Activated CD8-positive, alpha-beta T cell treated with anti-CD3 and anti-CD28 coated beads for 36 hours (primary cell): ENCODE measurements around the gene EDAR. TPM values are rescaled to one million over a fixed set of nuclear protein-coding genes. Genes with fewer than 3 reads are reported as not detected.

ENCODE experiments used
- ATAC-seq: fragments of 200-7000 bp; cut with Tn5 transposase; one replicate; pipeline ENCODE4 v1.10.0; 2021; ENCODE audit warnings: mild to moderate bottlenecking, moderate library complexity
- CTCF ChIA-PET: fragments of 350-600 bp; sonication (Branson Sonifier 250); formaldehyde crosslinking; loops from one replicate; lab custom pipeline; 2021; ENCODE audit warnings: antibody characterized with exemption; lab: Charles Lee
- POLR2A ChIA-PET: fragments of 350-600 bp; sonication (Branson Sonifier 250); formaldehyde crosslinking; loops from one replicate; lab custom pipeline; 2021; ENCODE audit warnings: antibody characterized with exemption; lab: Charles Lee
- DNase-seq: peaks from one replicate; pipeline ENCODE4 v3.0.0-alpha.2; 2020
- H3K27ac Mint-ChIP-seq: one replicate; pipeline ENCODE4 v1.8.0; 2021; ENCODE audit warnings: mild to moderate bottlenecking, mixed read lengths
- H3K27me3 Mint-ChIP-seq: one replicate; pipeline ENCODE4 v1.8.0; 2021; ENCODE audit warnings: mixed read lengths
- H3K36me3 Mint-ChIP-seq: one replicate; pipeline ENCODE4 v1.8.0; 2021; ENCODE audit warnings: low read depth, mixed read lengths
- H3K4me1 Mint-ChIP-seq: one replicate; pipeline ENCODE4 v1.8.0; 2021; ENCODE audit warnings: low read depth, mixed read lengths
- H3K4me3 Mint-ChIP-seq: one replicate; pipeline ENCODE4 v1.8.0; 2021; ENCODE audit warnings: mild to moderate bottlenecking, moderate library complexity, mixed read lengths
- H3K9me3 Mint-ChIP-seq: one replicate; pipeline ENCODE4 v1.8.0; 2021; ENCODE audit warnings: mixed read lengths
- intact Hi-C: fragments of 100-400 bp; cut with micrococcal nuclease; formaldehyde crosslinking; loops from one replicate; pipeline ENCODE4 v1.10.0; 2022
- total RNA-seq, 2 experiments: library from RNA; stranded (reverse); gene quantifications; one replicate each; pipeline ENCODE4 v1.2.3, GENCODE V29; 2021
- TF ChIP-seq, protein P1 (sequence below): fragments of 200-600 bp; IDR thresholded peaks from one replicate; pipeline ENCODE4 v1.8.0; 2022; ENCODE audit warnings: antibody characterized with exemption, mild to moderate bottlenecking

EDAR gene
- total RNA-seq, 2 experiments from 2014 or later = 0.09 to 0.11 TPM

DNA sequence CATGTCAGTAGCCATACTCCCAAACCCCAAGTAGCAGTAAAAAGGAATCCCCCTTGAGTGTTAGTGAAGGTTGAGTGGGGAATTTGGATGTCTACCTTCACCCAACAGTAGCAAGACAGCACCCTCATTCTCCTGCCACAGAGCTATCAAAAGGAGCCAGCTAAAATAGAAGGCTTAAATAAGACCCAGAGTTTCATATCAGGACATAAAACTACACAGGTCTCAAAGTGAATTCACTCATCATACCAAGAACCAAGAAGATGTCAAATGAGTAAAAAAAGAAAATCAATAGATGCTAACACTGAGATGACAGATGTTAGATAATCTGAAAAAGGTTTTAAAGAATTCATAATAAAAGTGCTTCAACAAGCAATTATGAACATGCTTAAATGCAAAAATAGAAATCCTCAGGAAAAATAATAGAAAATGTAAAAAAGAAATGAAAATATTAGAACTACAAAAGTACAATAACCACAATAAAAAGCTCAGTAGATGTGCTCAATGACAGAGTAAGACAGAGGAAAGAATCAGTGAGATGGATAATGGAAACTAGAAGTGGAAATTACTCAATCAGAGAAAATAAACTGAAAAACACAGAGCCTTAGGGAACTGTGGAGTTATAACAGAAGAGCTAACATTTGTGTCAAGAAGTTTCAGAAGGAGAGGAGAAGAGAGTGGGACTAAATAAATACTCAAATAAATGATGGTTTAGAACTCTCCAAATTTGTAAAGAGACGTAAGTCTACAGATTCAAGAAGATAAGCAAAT, 90.5 kb downstream of the EDAR start:
- H3K27me3 Mint-ChIP-seq = no peaks in the 10 kb centered on the region
- intact Hi-C loops = no loop called here
- DNase-seq (no peak), ATAC-seq (no peak)
- POLR2A ChIA-PET = no interaction called here
- TF ChIP-seq, protein P1, sequence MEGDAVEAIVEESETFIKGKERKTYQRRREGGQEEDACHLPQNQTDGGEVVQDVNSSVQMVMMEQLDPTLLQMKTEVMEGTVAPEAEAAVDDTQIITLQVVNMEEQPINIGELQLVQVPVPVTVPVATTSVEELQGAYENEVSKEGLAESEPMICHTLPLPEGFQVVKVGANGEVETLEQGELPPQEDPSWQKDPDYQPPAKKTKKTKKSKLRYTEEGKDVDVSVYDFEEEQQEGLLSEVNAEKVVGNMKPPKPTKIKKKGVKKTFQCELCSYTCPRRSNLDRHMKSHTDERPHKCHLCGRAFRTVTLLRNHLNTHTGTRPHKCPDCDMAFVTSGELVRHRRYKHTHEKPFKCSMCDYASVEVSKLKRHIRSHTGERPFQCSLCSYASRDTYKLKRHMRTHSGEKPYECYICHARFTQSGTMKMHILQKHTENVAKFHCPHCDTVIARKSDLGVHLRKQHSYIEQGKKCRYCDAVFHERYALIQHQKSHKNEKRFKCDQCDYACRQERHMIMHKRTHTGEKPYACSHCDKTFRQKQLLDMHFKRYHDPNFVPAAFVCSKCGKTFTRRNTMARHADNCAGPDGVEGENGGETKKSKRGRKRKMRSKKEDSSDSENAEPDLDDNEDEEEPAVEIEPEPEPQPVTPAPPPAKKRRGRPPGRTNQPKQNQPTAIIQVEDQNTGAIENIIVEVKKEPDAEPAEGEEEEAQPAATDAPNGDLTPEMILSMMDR = no peak
- peaks cover 8% of the 10 kb centered on the region for H3K9me3 Mint-ChIP-seq
- CTCF ChIA-PET = interaction anchor here (1.3 kb wide), 1 partner anchor 30 kb away, joined by 5 read pairs; no protein-coding TSS in a partner anchor
- no peak overlapping the region for H3K27ac Mint-ChIP-seq
- no peak overlapping the region for H3K4me3 Mint-ChIP-seq
- peaks cover 32% of the 10 kb centered on the region for H3K36me3 Mint-ChIP-seq
- no peaks in the 10 kb centered on the region for H3K4me1 Mint-ChIP-seq

DNA sequence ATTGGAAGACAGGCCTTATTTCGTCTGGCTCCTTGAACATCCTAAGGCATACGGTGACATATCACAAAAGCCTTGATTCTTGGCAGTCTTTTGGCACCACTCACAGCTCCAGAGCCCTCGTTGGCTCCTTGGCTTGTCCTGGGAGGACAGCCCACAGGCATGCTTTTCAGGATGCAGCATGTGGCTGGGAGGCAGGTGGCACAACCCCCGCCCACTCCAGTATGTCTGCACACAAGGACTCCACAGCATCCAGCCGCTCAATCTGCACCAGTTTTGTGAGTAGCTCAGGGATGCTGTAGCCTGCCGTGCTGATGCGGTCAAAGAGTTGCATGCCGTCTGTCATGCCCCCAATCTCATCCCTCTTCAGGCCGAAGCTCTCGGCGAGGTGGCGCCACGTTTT, 92.3 kb downstream of the EDAR start:
- Mint-ChIP-seq H3K27me3 (no peaks in the 10 kb centered on the region), H3K4me1 (no peaks in the 10 kb centered on the region), H3K27ac (no peak overlapping the region), H3K36me3 (peaks cover 39% of the 10 kb centered on the region), H3K4me3 (no peak overlapping the region), H3K9me3 (peaks cover 7% of the 10 kb centered on the region)
- no peak for ATAC-seq
- CTCF ChIA-PET = no interaction called here
- TF ChIP-seq, protein P1 = no peak
- no peak for DNase-seq
- intact Hi-C loops = no loop called here
- POLR2A ChIA-PET = no interaction called here

DNA sequence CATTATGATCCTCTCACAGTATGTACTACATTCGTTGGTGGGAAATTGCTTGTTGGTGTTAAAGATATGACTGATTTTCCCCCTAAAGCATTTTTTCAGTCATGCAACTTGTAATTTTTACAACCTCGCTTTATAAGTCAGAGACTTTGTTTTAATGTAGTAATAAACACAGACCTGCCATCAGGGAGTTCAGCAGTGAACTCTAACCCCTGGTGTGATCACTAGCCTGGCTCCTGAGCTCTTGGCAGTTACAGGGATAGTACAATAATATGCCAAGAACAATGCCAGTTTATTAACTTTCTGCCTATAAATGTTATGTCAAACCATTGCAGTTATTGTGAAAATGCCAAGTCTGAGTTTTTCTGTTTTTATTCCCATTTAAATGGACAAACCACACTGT, 93.8 kb downstream of the EDAR start:
- H3K27me3 Mint-ChIP-seq = no peaks in the 10 kb centered on the region
- ChIA-PET POLR2A (no interaction called here), CTCF (interaction anchor here (0.8 to 1.6 kb wide), 3 partner anchors 9 to 48 kb away, joined by 3 read pairs; no protein-coding TSS in a partner anchor)
- no peak for DNase-seq
- ATAC-seq = no peak
- H3K4me1 Mint-ChIP-seq = no peaks in the 10 kb centered on the region
- H3K36me3 Mint-ChIP-seq = peaks cover 41% of the 10 kb centered on the region
- H3K9me3 Mint-ChIP-seq = peaks cover 13% of the 10 kb centered on the region
- no peak overlapping the region for H3K27ac Mint-ChIP-seq
- TF ChIP-seq, protein P1 = no peak
- intact Hi-C loops = no loop called here
- no peak overlapping the region for H3K4me3 Mint-ChIP-seq

DNA sequence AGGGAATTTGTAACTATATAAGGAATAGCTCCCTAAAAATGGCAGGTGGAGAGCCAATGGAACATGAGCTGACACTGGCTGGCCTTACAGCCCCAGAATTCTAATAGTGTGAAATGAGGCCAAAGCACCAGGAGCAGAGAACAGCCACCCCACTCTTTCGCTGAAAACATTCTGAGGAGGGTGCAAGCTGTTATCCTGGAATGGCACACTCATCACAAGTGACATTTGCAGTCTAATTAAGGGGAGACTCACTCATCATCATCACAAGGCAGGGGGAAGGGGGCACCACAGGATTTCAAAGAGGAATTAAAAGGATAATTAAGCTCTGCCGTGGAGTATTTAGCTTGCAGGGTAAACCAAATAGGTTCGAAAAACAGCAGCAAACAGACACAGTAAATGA, 94.3 kb downstream of the EDAR start:
- no peak for DNase-seq
- CTCF ChIA-PET = interaction anchor here (0.8 to 1.6 kb wide), 2 partner anchors 34 to 47 kb away, joined by 3 read pairs; no protein-coding TSS in a partner anchor
- no peak overlapping the region for H3K27ac Mint-ChIP-seq
- H3K4me1 Mint-ChIP-seq = no peaks in the 10 kb centered on the region
- no peak overlapping the region for H3K4me3 Mint-ChIP-seq
- no peak for ATAC-seq
- H3K36me3 Mint-ChIP-seq = peaks cover 40% of the 10 kb centered on the region
- POLR2A ChIA-PET = no interaction called here
- intact Hi-C loops = no loop called here
- peaks cover 12% of the 10 kb centered on the region for H3K9me3 Mint-ChIP-seq
- H3K27me3 Mint-ChIP-seq = no peaks in the 10 kb centered on the region
- TF ChIP-seq, protein P1 = no peak

DNA sequence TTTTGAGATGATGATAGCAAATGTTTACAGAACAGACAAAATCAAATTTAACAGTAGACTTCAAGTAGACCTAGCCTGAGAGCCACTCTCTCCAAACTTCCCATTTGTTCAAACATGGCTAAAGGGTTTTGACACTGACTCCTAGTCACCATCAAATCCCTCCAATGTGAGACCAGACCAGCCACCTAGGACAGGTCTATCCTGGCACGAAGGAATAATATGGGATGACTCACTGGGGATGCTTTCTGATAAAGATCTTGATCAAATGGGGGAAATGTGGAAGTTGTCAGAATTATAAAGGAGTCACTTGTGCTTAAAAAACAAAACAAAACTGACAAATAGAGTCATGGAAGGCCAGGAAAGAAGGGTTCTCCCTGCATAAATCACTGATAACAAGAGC, 95.7 kb downstream of the EDAR start:
- no peak overlapping the region for H3K4me3 Mint-ChIP-seq
- H3K27ac Mint-ChIP-seq = no peak overlapping the region
- intact Hi-C loops = no loop called here
- DNase-seq = no peak
- peaks cover 21% of the 10 kb centered on the region for H3K9me3 Mint-ChIP-seq
- H3K27me3 Mint-ChIP-seq = no peaks in the 10 kb centered on the region
- TF ChIP-seq, protein P1 = no peak
- no peak for ATAC-seq
- ChIA-PET POLR2A (no interaction called here), CTCF (no interaction called here)
- peaks cover 42% of the 10 kb centered on the region for H3K36me3 Mint-ChIP-seq
- H3K4me1 Mint-ChIP-seq = no peaks in the 10 kb centered on the region
